ENCODE data around the gene CHRNB4.

CHRNB4 gene

GRCh38 chr15:78633348-78633747 is 7.7 kb downstream of the CHRNB4 start:
- H3K9me3 Mint-ChIP-seq: no peaks in the 10 kb centered on the region
- H3K27ac Mint-ChIP-seq: no peak overlapping the region

GRCh38 chr15:78630886-78631633 is 9.9 kb downstream of the CHRNB4 start:
- Mint-ChIP-seq H3K27ac (no peak overlapping the region), H3K36me3 (ENCODE audit: low read depth) (no peaks in the 10 kb centered on the region)

More at GRCh38 chr15:78633348-78633747, 7.7 kb downstream of the CHRNB4 start:
- Mint-ChIP-seq H3K4me1 (ENCODE audit: low read depth) (no peaks in the 10 kb centered on the region), H3K27me3 (ENCODE audit: low read depth) (peaks cover 4% of the 10 kb centered on the region), H3K36me3 (ENCODE audit: low read depth) (no peaks in the 10 kb centered on the region), H3K4me3 (no peak overlapping the region)
- no peak for DNase-seq (ENCODE audit: low spot score)

GRCh38 chr15:78629716-78630065 is 11.3 kb downstream of the CHRNB4 start:
- H3K4me3 Mint-ChIP-seq: no peak overlapping the region
- no peak for DNase-seq (ENCODE audit: low spot score)
- H3K9me3 Mint-ChIP-seq: no peaks in the 10 kb centered on the region
- no peaks in the 10 kb centered on the region for H3K4me1 Mint-ChIP-seq (ENCODE audit: low read depth)
- no peak overlapping the region for H3K27ac Mint-ChIP-seq
- peaks cover 10% of the 10 kb centered on the region for H3K27me3 Mint-ChIP-seq (ENCODE audit: low read depth)
- H3K36me3 Mint-ChIP-seq (ENCODE audit: low read depth): no peaks in the 10 kb centered on the region

More at GRCh38 chr15:78630886-78631633, 9.9 kb downstream of the CHRNB4 start:
- peaks cover 10% of the 10 kb centered on the region for H3K27me3 Mint-ChIP-seq (ENCODE audit: low read depth)
- no peaks in the 10 kb centered on the region for H3K9me3 Mint-ChIP-seq
- DNase-seq (ENCODE audit: low spot score): no peak
- H3K4me3 Mint-ChIP-seq: no peak overlapping the region
- no peaks in the 10 kb centered on the region for H3K4me1 Mint-ChIP-seq (ENCODE audit: low read depth)

- H3K4me3 Mint-ChIP-seq: no peak overlapping the region
- peaks cover 11% of the 10 kb centered on the region for H3K27me3 Mint-ChIP-seq (ENCODE audit: low read depth)
- H3K27ac Mint-ChIP-seq: no peak overlapping the region
- no peak for DNase-seq (ENCODE audit: low spot score)
- H3K9me3 Mint-ChIP-seq: no peaks in the 10 kb centered on the region
- H3K4me1 Mint-ChIP-seq (ENCODE audit: low read depth): no peaks in the 10 kb centered on the region
- no peaks in the 10 kb centered on the region for H3K36me3 Mint-ChIP-seq (ENCODE audit: low read depth)
Observed at GRCh38 chr15:78629031-78629715, 11.8 kb downstream of the CHRNB4 start.

GRCh38 chr15:78628227-78628626 is 12.8 kb downstream of the CHRNB4 start:
- no peak overlapping the region for H3K27ac Mint-ChIP-seq
- no peaks in the 10 kb centered on the region for H3K9me3 Mint-ChIP-seq
- peaks cover 19% of the 10 kb centered on the region for H3K27me3 Mint-ChIP-seq (ENCODE audit: low read depth)
- H3K36me3 Mint-ChIP-seq (ENCODE audit: low read depth): no peaks in the 10 kb centered on the region
- DNase-seq (ENCODE audit: low spot score): no peak
- H3K4me3 Mint-ChIP-seq: no peak overlapping the region
- no peaks in the 10 kb centered on the region for H3K4me1 Mint-ChIP-seq (ENCODE audit: low read depth)

GRCh38 chr15:78627348-78627747 is 13.7 kb downstream of the CHRNB4 start:
- H3K27ac Mint-ChIP-seq: no peak overlapping the region
- no peaks in the 10 kb centered on the region for H3K9me3 Mint-ChIP-seq
- no peaks in the 10 kb centered on the region for H3K36me3 Mint-ChIP-seq (ENCODE audit: low read depth)
- no peak overlapping the region for H3K4me3 Mint-ChIP-seq
- H3K27me3 Mint-ChIP-seq (ENCODE audit: low read depth): peaks cover 27% of the 10 kb centered on the region
- DNase-seq (ENCODE audit: low spot score): no peak
- H3K4me1 Mint-ChIP-seq (ENCODE audit: low read depth): no peaks in the 10 kb centered on the region

GRCh38 chr15:78626381-78626995 is 14.5 kb downstream of the CHRNB4 start:
- Mint-ChIP-seq H3K27me3 (ENCODE audit: low read depth) (peaks cover 36% of the 10 kb centered on the region), H3K36me3 (ENCODE audit: low read depth) (no peaks in the 10 kb centered on the region), H3K4me1 (ENCODE audit: low read depth) (no peaks in the 10 kb centered on the region), H3K9me3 (no peaks in the 10 kb centered on the region), H3K4me3 (no peak overlapping the region), H3K27ac (no peak overlapping the region)
- DNase-seq (ENCODE audit: low spot score): no peak

GRCh38 chr15:78625606-78626280 is 15.3 kb downstream of the CHRNB4 start:
- H3K36me3 Mint-ChIP-seq (ENCODE audit: low read depth): no peaks in the 10 kb centered on the region
- H3K4me3 Mint-ChIP-seq: no peak overlapping the region
- DNase-seq (ENCODE audit: low spot score): no peak
- peaks cover 41% of the 10 kb centered on the region for H3K27me3 Mint-ChIP-seq (ENCODE audit: low read depth)
- no peak overlapping the region for H3K27ac Mint-ChIP-seq
- H3K9me3 Mint-ChIP-seq: no peaks in the 10 kb centered on the region
- no peaks in the 10 kb centered on the region for H3K4me1 Mint-ChIP-seq (ENCODE audit: low read depth)

- Mint-ChIP-seq H3K27ac (no peak overlapping the region), H3K36me3 (ENCODE audit: low read depth) (no peaks in the 10 kb centered on the region), H3K27me3 (ENCODE audit: low read depth) (peaks cover 44% of the 10 kb centered on the region), H3K4me1 (ENCODE audit: low read depth) (no peaks in the 10 kb centered on the region), H3K9me3 (no peaks in the 10 kb centered on the region), H3K4me3 (no peak overlapping the region)
- no peak for DNase-seq (ENCODE audit: low spot score)
Observed at GRCh38 chr15:78624651-78625590, 16.1 kb downstream of the CHRNB4 start.

- H3K36me3 Mint-ChIP-seq (ENCODE audit: low read depth): no peaks in the 10 kb centered on the region
- H3K27ac Mint-ChIP-seq: no peak overlapping the region
- H3K27me3 Mint-ChIP-seq (ENCODE audit: low read depth): peaks cover 53% of the 10 kb centered on the region
- no peaks in the 10 kb centered on the region for H3K4me1 Mint-ChIP-seq (ENCODE audit: low read depth)
- no peaks in the 10 kb centered on the region for H3K9me3 Mint-ChIP-seq
- no peak for DNase-seq (ENCODE audit: low spot score)
- no peak overlapping the region for H3K4me3 Mint-ChIP-seq
Observed at GRCh38 chr15:78623786-78624497, 17.1 kb downstream of the CHRNB4 start.

- Mint-ChIP-seq H3K4me3 (no peak overlapping the region), H3K36me3 (ENCODE audit: low read depth) (no peaks in the 10 kb centered on the region), H3K27ac (no peak overlapping the region), H3K27me3 (ENCODE audit: low read depth) (peaks cover 54% of the 10 kb centered on the region), H3K4me1 (ENCODE audit: low read depth) (no peaks in the 10 kb centered on the region), H3K9me3 (no peaks in the 10 kb centered on the region)
- no peak for DNase-seq (ENCODE audit: low spot score)
Observed at GRCh38 chr15:78621810-78622402, 19.1 kb downstream of the CHRNB4 start.

- H3K27me3 Mint-ChIP-seq (ENCODE audit: low read depth): peaks cover 49% of the 10 kb centered on the region
- H3K4me3 Mint-ChIP-seq: peak within 1 kb of the TSS; percentile 39
- no peaks in the 10 kb centered on the region for H3K4me1 Mint-ChIP-seq (ENCODE audit: low read depth)
- H3K27ac Mint-ChIP-seq: no peak within 1 kb of the TSS
- H3K36me3 Mint-ChIP-seq (ENCODE audit: low read depth): no peaks in the 10 kb centered on the region
- no peak for DNase-seq (ENCODE audit: low spot score)
- H3K9me3 Mint-ChIP-seq: no peaks in the 10 kb centered on the region
Observed at GRCh38 chr15:78620527-78621421, 20.2 kb downstream of the CHRNB4 start, which contains the start of gene CHRNA3. Gene CHRNA3 (minus strand): TSS chr15:78620996. CDS start chr15:78620794, 202 bp downstream.

All from T-helper 2 cell treated with Interferon-gamma antibody and Interleukin-4, amounts not matched to agents 5 μg/mL and 100 μg/mL, for 36 hours (primary cell).